Ishikawa (cell line): ENCODE results near the gene CILP2.

ENCODE experiments used
- CREB1 ChIP-seq: IDR thresholded peaks from 2 replicates; pipeline ENCODE4 v1.6.1; 2012; ENCODE audit warnings: low read depth
- EP300 ChIP-seq: IDR thresholded peaks from 2 replicates; pipeline ENCODE4 v1.6.1; 2012; ENCODE audit warnings: borderline replicate concordance
- RAD21 ChIP-seq: IDR thresholded peaks from 2 replicates; pipeline ENCODE4 v1.6.1; 2012; ENCODE audit warnings: low read depth
- TCF12 ChIP-seq: IDR thresholded peaks from 2 replicates; pipeline ENCODE4 v1.6.1; 2012; ENCODE audit warnings: low read depth
- USF1 ChIP-seq: IDR thresholded peaks from 2 replicates; pipeline ENCODE4 v1.6.1; 2012

GRCh38 chr19:19508217-19508616, 29.8 kb upstream of the CILP2 start:
- no peak for TF ChIP-seq EP300
- no peak for TF ChIP-seq CREB1
- no peak for TF ChIP-seq RAD21
- no peak for TF ChIP-seq TCF12
- no peak for TF ChIP-seq USF1
